ENCODE data around the gene TP53I11.

DNA sequence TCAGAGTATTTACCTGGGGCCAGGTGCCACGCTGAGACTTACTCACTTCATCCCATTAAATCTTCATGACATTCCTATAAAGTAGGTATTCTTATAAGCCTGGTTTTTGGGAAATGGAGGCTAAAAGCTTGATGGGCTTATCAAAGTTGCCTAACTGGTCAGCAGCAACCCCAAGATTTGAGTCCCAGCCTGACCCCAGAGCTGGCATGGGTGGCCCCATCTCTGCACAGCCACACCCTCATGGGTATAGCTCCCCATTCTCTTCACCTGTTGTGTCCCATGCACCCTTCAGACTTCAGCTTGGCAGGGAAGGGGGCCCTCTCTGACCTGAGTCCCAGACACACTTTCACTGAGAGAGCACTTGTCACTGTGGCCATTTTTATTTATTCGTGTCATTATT lies 37.4 kb upstream of the TP53I11 start:
- TF ChIP-seq, protein P1, sequence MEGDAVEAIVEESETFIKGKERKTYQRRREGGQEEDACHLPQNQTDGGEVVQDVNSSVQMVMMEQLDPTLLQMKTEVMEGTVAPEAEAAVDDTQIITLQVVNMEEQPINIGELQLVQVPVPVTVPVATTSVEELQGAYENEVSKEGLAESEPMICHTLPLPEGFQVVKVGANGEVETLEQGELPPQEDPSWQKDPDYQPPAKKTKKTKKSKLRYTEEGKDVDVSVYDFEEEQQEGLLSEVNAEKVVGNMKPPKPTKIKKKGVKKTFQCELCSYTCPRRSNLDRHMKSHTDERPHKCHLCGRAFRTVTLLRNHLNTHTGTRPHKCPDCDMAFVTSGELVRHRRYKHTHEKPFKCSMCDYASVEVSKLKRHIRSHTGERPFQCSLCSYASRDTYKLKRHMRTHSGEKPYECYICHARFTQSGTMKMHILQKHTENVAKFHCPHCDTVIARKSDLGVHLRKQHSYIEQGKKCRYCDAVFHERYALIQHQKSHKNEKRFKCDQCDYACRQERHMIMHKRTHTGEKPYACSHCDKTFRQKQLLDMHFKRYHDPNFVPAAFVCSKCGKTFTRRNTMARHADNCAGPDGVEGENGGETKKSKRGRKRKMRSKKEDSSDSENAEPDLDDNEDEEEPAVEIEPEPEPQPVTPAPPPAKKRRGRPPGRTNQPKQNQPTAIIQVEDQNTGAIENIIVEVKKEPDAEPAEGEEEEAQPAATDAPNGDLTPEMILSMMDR (IDR thresholded peaks at IDR 0.05 in 2 of 3, conservative IDR thresholded peaks at IDR 0.05 in 1 of 3; ENCODE audit: borderline replicate concordance in 1 of 3, insufficient read depth in 1 of 3, low read depth in 2 of 3, low read length in 2 of 3) = no peak
- no peak for TF ChIP-seq YY1 (IDR thresholded peaks at IDR 0.05; ENCODE audit: extremely low read depth, insufficient replicate concordance, low read depth, low read length)

Data from HCT116 (cell line).